GM18499 (cell line): ENCODE data around the gene SMIM5.
"Not testable (repeated sequence)": the region's sequence is repeated elsewhere in the genome, so short reads cannot be mapped to it uniquely, and the experiment has no call there.

Source experiments
- ATAC-seq: cut with Tn5 transposase; IDR thresholded peaks from one replicate; pipeline ENCODE4 v1.9.1; 2021; ENCODE audit warnings: moderate number of reproducible peaks; ENCODE audit not compliant: insufficient read depth, unreplicated experiment

Gene SMIM5, protein sequence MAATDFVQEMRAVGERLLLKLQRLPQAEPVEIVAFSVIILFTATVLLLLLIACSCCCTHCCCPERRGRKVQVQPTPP

DNA sequence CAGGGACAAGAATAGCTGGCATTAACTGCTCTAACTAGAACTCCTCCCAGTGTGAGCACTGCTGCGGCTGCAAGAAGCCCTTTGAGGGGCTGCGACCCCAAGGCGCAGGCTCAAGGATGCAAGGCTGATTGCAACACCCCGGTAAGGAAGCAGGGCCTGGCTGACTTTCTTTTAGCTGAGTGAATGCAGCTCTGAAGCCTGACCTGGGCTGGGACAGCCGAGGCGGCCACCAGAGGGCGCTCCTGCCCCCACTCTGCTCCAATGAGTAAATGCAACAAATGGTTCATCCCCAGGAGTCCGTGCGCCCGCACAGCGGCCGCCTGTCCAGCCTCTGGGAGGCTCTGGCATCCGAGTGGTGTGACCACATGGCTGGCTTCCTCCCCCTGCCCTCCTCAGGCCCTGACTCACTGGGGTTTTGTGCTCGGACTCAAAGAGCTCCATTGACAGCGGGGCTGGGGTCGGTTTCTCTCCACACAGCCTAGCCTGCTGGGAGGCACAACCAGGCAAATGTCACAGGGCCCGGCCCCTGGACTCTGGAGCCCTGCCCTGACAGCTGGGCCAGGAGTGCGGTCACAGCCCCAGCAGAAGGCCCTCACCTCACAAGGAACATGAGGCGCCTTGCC, at the start of gene SMIM5:
SMIM5 (plus strand) TSS at position 572 of the 623 bp plus-strand sequence. CDS start 6,768 bp downstream, outside the sequence.
- ATAC-seq: no peak

DNA sequence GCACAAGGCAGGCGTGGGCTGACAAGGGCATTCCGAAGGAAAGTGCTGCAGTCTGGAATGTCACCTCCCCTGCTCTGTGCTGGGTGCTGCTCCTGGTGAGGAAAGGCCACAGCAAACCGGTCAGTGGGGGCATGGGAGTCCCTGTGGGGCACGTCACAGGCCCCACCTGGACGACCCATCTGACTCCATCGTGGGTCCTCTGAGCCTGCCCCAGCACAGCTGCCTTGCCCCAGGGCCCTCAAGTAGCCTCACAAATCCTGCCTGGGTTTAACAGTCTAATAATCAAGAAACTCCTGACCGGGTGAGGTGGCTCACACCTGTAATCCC, 48.4 kb upstream of the SMIM5 start:
- ATAC-seq: no peak

DNA sequence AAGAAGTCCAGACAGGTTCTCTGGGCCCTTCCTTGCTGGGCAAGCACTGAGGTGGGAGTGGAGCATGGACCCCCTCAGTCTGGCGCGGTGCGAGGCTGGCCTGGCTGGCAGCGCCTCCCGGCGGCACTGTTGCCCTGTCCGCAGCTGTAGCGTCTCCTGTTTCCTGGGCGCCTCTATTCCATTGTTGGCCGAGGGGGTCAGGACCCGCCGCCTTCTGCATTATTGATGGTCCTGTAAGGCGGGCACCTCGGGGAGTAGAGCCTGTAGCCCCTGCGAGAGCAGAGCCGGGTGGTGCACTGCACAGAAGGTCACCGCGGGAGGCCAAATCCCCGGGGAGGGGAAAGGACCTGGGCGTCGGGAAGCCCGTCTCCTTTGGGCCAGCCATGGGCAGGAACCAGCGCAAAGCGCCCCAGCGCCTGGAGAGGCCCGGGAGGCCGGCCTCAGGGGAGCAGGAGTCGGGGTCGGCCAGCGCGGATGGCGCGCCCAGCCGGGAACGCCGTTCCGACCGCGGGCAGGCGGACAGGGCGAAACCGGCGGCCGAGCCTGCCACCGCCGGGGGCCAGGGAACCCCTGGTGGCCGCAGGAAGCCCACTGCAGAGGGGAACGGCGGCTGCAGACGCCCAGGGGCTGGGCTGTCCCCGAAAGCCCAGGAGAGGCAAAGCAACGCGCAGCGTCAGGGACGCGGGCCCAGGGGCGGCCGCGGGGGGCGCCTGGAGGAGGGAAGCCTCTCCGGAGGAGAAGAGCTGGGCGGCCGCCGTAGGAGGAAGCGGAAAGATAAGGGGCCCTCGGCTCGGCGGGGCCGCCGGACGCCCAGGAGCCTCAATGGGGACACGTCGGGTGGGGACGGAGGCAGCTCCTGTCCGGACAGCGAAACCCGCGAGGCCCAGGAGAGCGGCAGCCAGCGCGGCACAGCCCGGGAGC, 45.3 kb upstream of the SMIM5 start, which contains the start of gene MYO15B:
MYO15B (plus strand) TSS at position 126 of the 921 bp plus-strand sequence; CDS start at position 384, 258 bp downstream.
- ATAC-seq: no peak

DNA sequence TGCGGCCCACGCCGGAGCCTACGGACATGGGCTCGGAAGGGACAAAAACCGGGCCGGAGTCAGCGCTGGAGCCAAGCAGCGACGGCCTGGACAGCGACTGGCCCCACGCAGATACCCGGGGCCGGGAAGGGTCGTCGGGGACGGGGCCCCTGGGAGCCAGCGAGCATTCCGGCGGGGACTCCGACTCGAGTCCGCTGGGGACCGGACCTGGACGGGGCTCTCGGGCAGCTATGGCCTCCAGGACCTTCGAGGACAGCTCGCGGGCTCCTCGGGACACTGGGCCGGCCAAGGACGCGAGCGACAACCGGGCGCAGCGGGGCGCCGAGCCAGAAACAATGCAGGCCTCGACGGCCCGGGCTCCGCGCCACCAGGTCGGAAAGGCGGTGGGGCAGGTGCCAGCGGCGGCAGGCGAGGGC, 44.6 kb upstream of the SMIM5 start:
- no peak for ATAC-seq

DNA sequence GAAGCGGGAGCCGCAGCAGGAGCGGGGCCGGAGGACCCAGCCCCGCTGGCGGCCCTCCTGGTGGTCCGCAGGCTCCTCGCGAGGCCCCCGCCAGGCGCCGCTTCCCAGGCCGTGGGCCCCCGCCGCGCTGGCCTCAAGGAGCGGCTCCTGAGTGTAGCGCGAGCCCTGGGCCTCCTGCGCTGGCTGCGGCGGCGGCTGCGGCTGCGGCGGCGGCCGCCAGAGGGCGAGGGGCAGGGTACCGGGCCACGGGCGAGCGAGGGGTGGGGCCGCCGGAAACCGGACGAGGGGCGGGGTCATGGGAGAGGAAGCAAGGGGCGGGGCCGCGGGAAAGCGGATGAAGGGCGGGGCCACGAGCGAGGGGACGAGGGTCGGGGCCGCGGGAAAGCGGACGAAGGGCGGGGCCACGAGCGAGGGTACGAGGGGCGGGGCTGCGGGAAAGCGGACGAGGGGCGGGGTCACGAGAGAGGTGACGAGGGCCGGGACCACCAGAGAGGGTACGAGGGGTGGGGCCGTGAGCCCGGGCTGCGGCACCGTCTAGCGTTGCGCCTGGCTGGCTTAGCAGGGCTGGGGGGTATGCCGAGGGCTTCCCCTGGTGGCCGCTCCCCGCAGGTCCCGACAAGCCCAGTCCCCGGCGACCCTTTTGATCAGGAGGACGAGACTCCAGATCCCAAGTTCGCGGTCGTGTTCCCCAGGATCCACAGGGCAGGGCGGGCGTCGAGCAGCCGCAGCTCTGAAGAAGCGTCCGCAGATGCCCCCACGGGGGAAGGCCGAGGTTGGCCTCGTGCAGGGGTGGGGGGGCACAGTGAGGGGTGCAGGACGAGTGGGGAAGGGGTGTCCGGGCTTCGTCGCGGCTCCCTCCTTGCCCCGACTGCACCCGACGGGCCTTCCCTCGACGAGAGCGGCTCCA, 44.0 kb upstream of the SMIM5 start:
- ATAC-seq: no peak

DNA sequence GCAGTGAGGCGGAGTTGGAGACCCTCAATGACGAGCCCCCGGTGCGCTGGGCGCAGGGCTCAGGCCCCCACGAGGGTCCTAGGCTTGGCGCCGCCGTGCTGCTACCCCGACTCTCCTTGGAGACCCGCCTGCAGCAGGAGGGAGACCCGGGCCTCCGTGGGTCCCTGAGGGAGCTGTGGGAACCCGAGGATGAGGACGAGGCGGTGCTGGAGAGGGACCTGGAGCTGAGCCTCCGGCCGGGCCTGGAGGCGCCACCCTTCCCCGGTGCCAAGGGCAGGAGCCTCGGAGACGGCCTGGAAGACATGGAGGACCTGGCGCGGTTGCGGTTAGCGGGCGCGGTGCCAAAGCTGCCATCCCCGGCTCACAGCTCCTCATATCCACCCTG, 43.3 kb upstream of the SMIM5 start:
- ATAC-seq: no peak

DNA sequence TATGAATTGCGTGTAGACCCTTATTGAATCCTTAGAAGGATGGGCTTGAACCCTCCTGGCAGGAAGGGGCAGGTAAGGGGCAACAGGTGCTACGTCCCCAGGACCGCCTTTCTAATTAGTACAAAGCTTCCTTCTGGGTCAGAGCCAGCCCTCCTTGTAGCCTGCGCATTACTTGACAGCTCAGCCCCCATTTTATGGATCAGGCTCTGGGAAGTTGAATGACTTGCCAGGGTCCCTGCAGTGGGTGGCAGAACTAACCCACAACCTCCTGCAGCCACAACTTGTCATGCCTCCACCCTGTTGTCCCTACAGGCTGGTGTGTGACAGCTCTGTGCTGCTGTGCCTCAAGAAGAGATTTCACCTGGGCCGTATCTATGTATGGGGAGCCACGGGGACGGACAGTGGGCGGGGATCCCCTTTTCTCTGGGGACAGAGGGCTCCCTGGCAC, 42.9 kb upstream of the SMIM5 start:
- no peak for ATAC-seq

DNA sequence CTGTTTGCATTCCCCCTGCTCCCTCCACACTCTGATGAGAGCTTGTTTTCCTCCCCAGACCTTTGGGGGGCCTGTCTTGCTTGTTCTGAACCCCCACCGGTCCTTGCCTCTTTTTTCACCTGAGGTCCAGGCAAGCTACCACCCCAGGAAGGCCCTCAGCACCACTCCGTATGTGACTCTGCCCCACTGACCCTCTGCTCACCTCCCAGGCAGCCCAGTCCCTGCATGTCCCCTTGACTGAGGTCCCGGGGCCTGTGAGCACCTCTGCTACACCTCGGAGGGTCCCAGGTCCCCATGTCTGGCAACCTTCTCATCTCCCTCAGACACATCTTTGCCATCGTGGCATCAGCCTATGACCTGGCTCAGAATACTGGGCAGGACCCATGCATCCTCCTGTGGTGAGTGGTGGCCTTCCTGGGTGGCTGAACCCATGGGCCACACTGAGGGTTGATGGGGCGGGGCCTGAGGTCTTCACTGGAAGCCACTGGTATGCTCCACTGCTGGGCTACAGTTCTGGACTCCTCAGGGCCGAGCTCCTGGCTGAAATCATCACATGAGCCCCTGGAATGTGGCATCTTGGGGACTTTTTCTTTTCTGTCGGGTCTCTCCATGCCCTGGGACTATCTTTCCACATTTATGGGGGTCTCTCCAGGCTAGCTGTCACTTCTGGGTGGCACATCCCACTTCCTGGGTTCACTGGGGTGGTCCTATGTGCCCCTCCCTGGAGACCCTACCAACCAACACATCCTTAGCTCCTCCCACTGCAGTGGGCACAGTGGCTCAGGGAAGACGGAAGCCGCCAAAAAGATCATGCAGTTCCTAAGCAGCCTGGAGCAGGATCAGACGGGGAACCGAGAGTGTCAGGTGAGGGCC, 42.1 kb upstream of the SMIM5 start:
- ATAC-seq: no peak

DNA sequence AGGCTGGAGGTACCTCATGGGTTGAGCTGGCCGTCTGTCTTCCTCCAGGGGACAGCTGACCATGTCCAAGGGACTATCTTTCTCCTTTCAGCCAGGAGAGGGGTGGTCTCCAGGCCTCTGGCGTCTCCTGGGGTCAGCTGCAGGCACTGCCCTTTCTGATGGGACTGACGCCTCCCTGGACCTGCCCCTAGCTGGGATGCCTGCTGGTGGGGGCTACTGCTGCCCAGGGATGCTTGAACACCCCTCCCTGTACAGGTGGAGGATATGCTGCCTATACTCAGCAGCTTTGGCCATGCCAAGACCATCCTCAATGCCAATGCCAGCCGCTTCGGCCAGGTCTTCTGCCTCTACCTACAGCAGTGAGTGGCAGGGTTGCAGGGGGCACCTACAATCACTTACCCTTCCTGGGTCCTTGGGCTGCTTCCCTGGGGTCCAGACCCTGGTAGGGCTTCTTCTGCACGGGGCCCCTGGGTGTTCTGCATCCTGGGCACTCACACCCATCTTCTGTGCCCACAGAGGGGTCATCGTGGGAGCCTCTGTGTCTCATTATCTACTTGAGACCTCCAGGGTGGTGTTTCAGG, 41.4 kb upstream of the SMIM5 start:
- no peak for ATAC-seq

DNA sequence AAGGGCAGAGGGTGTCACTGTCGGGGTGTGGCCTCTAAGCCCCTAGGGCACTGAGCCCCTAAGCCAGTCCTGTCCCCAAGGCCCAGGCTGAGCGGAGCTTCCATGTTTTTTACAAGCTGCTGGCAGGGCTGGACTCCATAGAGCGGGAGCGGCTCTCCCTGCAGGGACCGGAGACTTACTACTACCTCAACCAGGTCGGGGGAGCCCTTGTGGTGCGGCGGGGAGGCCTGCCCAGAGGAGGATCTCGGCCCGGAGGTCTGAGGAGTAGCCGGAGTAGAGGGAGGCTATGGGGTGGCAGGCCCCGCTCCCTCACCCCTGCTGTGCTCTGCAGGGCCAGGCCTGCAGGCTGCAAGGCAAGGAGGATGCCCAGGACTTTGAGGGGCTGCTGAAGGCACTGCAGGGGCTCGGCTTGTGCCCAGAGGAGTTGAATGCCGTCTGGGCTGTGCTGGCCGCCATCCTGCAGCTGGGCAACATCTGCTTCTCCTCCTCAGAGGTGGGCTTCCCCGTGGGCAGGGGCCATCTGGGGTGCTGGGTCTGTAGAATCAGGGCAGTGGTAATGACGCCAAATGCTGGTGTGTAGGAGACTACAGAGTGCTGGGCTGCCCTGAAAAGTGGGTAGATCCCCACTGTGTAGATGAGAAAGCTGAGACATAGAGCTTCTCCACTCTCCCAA, 40.8 kb upstream of the SMIM5 start:
- ATAC-seq: no peak

DNA sequence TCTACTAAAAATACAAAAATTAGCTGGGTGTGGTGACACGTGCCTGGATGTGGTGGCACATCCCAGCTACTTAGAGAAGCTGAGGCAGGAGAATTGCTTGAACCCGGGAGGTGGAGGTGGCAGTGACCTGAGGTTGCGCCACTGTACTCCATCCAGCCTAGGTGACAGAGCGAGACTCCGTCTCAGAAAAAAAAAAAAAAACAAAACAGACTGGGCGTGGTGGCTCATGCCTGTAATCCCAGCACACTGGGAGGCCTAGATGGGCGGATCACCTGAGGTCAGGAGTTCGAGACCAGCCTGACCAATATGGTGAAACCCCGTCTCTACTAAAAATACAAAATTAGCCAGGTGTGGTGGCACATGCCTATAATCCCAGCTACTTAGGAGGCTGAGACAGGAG, 39.8 kb upstream of the SMIM5 start:
- ATAC-seq: not testable (repeated sequence)

DNA sequence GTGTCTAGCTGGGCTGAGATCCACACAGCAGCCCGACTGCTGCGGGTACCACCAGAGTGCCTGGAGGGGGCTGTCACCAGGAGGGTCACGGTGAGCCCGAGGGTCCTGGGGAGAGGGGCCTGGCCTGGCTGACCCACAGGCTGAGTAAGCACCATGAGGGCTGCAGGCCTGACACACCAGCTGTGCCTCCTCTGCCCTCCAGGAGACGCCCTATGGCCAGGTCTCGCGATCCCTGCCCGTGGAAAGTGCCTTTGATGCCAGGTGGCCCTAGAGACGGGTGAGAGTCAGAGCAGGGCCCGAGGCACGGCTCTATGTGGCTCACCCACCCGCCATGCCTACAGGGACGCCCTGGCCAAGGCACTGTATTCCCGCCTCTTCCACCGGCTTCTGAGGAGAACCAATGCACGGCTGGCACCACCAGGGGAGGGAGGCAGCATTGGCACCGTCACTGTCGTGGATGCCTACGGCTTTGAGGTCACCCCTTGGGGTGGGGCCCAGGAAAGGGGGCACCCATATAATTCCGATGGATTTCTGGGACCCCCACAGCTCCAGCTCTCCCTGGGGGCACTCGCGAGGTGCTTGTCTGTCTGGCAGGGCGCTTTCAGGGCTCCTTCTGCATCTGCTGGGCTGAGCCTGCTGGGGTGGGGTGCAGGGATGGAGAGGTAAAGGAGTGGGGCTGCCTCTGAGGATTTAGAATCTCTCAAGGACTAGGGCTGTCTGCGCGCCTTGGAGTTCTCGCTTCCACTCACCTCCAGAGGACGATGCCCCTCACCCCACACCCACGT, 38.5 kb upstream of the SMIM5 start:
- no peak for ATAC-seq

DNA sequence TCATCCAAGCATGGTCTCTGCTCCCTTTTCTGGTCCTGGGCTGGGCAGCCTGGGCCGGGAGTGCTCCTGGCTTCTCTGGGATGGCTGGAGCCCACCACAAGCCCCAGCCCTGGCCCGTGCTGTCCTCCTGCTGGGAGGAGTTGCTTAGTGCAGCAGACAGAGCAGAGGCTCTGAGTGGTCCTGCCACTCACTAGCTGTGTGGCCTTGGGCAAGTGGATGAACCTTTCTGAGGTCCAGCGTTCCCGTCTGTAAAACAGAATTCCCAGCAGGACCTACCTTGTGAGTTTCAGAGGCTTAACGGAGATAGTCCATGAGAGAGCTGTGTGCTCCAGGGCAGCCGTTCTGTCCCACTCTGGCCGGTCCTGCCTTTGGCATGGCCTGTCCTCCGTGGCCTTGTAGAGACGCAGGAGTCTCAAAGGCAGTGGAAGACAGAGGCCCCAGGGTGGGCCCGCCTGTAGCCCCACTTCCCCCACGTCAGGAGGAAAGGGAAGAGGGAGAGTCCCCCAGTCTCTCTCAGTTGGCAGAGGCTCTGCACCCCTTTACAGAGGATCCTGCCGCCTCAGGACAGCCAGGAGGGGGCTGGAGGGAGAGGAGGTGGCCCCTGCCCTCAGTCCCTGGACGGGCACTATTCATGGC, 37.8 kb upstream of the SMIM5 start:
- no peak for ATAC-seq

DNA sequence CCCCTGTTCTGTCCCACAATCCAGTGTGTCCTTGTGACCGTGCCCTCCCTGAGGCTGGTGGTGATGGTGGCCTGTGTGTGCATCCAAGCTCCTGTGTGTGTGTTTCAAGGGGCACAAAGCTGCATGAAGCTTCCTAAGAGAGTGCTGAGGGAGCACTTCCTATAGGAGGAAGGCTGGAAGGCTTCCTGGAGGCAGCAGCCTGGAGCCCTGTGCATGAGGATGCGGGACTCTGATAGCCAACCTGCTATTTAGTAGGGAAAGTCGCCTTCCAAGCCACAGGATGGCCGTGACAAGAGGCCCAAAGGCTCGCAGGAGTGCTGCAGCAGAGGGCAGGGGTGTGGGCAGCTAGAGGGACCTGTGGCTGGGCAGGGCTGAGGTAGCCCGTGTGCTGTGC, 37.3 kb upstream of the SMIM5 start:
- ATAC-seq: no peak

DNA sequence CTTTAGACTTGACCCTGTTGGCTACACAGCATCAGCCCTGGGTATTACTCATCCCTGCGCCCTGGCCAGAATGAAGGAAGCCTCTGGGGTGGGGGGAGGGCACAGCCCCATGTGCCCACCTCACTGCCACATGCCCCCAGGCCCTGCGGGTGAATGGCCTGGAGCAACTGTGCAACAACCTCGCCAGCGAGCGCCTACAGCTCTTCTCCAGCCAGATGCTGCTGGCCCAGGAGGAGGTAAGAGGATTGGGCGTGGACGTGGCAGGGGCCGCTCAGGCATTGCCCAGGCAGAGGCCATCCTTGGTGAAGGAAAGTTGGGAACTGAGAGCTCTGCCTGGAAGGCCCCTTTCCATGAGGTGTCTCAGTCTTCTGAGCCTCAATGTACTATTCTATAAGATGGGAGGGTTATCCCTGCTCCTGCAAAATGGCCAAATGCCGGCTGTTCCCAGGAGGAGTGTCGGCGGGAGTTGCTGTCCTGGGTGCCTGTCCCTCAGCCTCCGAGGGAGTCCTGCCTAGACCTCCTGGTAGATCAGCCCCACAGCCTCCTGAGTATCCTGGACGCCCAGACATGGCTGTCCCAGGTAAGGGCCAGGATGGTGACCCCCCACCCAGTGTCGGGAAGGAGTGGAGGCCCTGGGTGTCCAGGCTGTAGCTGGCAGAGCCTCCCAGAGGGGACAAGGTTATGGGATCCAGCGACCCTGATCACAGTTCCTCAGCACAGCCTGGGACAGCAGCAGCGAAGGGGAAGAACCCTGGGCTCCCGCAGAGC, 36.7 kb upstream of the SMIM5 start:
- ATAC-seq: no peak

DNA sequence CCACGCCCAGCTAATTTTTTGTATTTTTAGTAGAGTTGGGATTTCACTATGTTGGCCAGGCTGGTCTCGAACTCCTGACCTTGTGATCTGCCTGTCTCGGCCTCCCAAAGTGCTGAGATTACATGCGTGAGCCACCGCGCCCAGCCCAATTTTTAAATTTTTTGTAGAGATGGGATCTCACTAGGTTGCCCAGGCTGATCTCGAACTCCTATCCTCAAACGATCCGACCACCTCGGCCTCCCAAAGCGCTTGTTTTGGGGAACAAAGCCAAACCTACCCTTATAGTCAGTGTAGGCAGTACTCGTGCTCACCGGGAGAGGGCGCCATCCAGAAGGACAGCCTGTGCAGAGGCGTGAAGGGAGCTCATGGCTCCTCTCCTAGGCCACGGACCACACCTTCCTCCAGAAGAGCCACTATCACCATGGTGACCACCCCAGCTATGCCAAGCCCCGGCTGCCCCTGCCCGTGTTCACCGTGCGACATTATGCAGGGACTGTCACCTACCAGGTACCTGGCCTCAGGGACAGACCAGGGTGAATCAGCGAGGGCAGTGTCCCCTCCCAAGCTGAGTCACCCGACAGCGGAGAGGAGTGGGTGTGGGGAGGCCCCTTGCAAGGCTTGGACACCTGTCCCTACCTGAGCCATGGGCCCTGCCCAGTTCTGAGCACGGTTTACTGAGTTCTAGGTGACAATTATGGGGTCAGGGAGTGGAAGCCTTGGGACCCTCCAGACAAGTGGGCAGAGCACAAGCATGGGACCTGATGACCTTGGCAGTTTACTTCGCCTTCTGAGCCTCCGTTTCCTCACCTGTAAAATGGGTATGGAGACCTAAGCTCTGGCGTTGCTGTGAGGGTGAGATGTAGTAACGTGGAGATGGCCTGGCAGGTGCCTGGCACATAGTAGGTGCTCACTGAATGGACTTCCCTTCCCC, 31.9 kb upstream of the SMIM5 start:
- no peak for ATAC-seq
